Panc1 (cell line): Measurements from ENCODE around the gene KCNQ1. TPM values are rescaled to one million over a fixed set of nuclear protein-coding genes. Genes with fewer than 3 reads are reported as not detected.

ENCODE experiments used
- ATAC-seq: fragments of 200-7000 bp; cut with Tn5 transposase; 2 replicates; pipeline ENCODE4 v1.9.1; 2020; ENCODE audit warnings: mild to moderate bottlenecking, moderate library complexity
- BruUV-seq: library from RNA; stranded (reverse); fragments of 400-500 nt; replicated peaks from 2 replicates; lab custom pipeline; 2021; lab: Mats Ljungman, UMichigan
- CTCF ChIA-PET: fragments of 300-600 bp; sonication (Branson Sonifier 250); formaldehyde crosslinking; loops from one replicate; lab custom pipeline; 2022; ENCODE audit warnings: antibody characterized with exemption; lab: Charles Lee
- POLR2A ChIA-PET: fragments of 300-600 bp; sonication (Branson Sonifier 250); formaldehyde crosslinking; loops from one replicate; lab custom pipeline; 2022; ENCODE audit warnings: antibody characterized with exemption; lab: Charles Lee
- DNase-seq: peaks from one replicate; pipeline ENCODE4 v3.0.0-alpha.2; 2010; ENCODE audit warnings: low read depth, low spot score
- H3K27ac ChIP-seq: 2 replicates; pipeline ENCODE4 v1.5.1; 2011; ENCODE audit warnings: mild to moderate bottlenecking, low read length, inconsistent platforms
- H3K27me3 ChIP-seq: fragments of 200-500 bp; sonication (Bioruptor generic); 2 replicates; pipeline ENCODE4 v1.6.0; 2014; ENCODE audit warnings: low read length, inconsistent platforms; ENCODE audit not compliant: control insufficient read depth, insufficient read depth
- H3K36me3 ChIP-seq: fragments of 200-500 bp; sonication (Bioruptor generic); 2 replicates; pipeline ENCODE4 v1.5.1; 2014; ENCODE audit warnings: inconsistent platforms, mild to moderate bottlenecking, low read length, moderate library complexity; ENCODE audit not compliant: control insufficient read depth, insufficient read depth
- H3K4me1 ChIP-seq: 2 replicates; pipeline ENCODE4 v1.5.1; 2011; ENCODE audit warnings: inconsistent platforms, mild to moderate bottlenecking, low read length, moderate library complexity; ENCODE audit not compliant: control insufficient read depth, insufficient read depth
- H3K4me3 ChIP-seq, 2 experiments: 2 replicates each; pipeline ENCODE4 v1.5.1; 2011 to 2012; ENCODE audit warnings: low read depth in 2 of 2, low read length in 2 of 2, mild to moderate bottlenecking in 2 of 2, inconsistent platforms in 1 of 2, moderate library complexity in 1 of 2
- H3K9me3 ChIP-seq: fragments of 200-500 bp; sonication (Bioruptor generic); 2 replicates; pipeline ENCODE4 v1.5.1; 2014; ENCODE audit warnings: low read depth, mild to moderate bottlenecking, inconsistent platforms, low read length, moderate library complexity; ENCODE audit not compliant: control insufficient read depth, insufficient read depth
- POLR2AphosphoS5 ChIP-seq: IDR thresholded peaks from 2 replicates; pipeline ENCODE4 v1.6.1; 2012; ENCODE audit warnings: mild to moderate bottlenecking, low read depth, low read length, moderate library complexity
- SIN3A ChIP-seq: IDR thresholded peaks from 2 replicates; pipeline ENCODE4 v1.6.1; 2012; ENCODE audit warnings: low read depth, mild to moderate bottlenecking, low read length, moderate library complexity, borderline replicate concordance; ENCODE audit not compliant: insufficient read depth
- TCF7L2 ChIP-seq: IDR thresholded peaks from 2 replicates; pipeline ENCODE4 v1.6.1; 2011; ENCODE audit warnings: mild to moderate bottlenecking, low read depth, low read length, inconsistent platforms
- in situ Hi-C: cut with HindIII; loops from 2 replicates; pipeline ENCODE4 v1.10.0; 2016; ENCODE audit warnings: low sequenced_read_pairs, low pct_unique_long_range_greater_than_20kb
- intact Hi-C: fragments of 100-400 bp; cut with micrococcal nuclease; formaldehyde crosslinking; loops from one replicate; pipeline ENCODE4 v1.10.0; 2022; ENCODE audit not compliant: unreplicated experiment
- total RNA-seq: library from RNA; stranded (reverse); gene quantifications from one replicate; pipeline ENCODE4 v1.2.1, GENCODE V29; 2021; ENCODE audit not compliant: unreplicated experiment
- TF ChIP-seq, protein P1 (sequence below), 2 experiments: IDR thresholded peaks; 2 replicates each; pipeline ENCODE4 v1.6.1; 2011 to 2012; ENCODE audit warnings: low read depth in 2 of 2, control low read depth in 1 of 2, low read length in 1 of 2, mild to moderate bottlenecking in 1 of 2, moderate library complexity in 1 of 2; ENCODE audit not compliant: insufficient read depth in 1 of 2
- TF ChIP-seq, protein P2 (sequence below): fragments of 450-650 bp; IDR thresholded peaks from 2 replicates; pipeline ENCODE4 v1.5.1; 2017; ENCODE audit warnings: mild to moderate bottlenecking

The KCNQ1 gene
- total RNA-seq, 1 experiment from 2014 or later, result 1.0 TPM

GRCh38 chr11:2732940-2733628 lies 288.3 kb downstream of the KCNQ1 start:
- DNase-seq, result no peak
- TF ChIP-seq, protein P1, sequence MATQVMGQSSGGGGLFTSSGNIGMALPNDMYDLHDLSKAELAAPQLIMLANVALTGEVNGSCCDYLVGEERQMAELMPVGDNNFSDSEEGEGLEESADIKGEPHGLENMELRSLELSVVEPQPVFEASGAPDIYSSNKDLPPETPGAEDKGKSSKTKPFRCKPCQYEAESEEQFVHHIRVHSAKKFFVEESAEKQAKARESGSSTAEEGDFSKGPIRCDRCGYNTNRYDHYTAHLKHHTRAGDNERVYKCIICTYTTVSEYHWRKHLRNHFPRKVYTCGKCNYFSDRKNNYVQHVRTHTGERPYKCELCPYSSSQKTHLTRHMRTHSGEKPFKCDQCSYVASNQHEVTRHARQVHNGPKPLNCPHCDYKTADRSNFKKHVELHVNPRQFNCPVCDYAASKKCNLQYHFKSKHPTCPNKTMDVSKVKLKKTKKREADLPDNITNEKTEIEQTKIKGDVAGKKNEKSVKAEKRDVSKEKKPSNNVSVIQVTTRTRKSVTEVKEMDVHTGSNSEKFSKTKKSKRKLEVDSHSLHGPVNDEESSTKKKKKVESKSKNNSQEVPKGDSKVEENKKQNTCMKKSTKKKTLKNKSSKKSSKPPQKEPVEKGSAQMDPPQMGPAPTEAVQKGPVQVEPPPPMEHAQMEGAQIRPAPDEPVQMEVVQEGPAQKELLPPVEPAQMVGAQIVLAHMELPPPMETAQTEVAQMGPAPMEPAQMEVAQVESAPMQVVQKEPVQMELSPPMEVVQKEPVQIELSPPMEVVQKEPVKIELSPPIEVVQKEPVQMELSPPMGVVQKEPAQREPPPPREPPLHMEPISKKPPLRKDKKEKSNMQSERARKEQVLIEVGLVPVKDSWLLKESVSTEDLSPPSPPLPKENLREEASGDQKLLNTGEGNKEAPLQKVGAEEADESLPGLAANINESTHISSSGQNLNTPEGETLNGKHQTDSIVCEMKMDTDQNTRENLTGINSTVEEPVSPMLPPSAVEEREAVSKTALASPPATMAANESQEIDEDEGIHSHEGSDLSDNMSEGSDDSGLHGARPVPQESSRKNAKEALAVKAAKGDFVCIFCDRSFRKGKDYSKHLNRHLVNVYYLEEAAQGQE (IDR thresholded peaks at IDR 0.05; ENCODE audit: insufficient read depth in 1 of 2, low read depth in 2 of 2, low read length in 1 of 2), result no peak
- no peak for TF ChIP-seq SIN3A
- no peak for TF ChIP-seq TCF7L2
- TF ChIP-seq POLR2AphosphoS5, result no peak
- TF ChIP-seq, protein P2, sequence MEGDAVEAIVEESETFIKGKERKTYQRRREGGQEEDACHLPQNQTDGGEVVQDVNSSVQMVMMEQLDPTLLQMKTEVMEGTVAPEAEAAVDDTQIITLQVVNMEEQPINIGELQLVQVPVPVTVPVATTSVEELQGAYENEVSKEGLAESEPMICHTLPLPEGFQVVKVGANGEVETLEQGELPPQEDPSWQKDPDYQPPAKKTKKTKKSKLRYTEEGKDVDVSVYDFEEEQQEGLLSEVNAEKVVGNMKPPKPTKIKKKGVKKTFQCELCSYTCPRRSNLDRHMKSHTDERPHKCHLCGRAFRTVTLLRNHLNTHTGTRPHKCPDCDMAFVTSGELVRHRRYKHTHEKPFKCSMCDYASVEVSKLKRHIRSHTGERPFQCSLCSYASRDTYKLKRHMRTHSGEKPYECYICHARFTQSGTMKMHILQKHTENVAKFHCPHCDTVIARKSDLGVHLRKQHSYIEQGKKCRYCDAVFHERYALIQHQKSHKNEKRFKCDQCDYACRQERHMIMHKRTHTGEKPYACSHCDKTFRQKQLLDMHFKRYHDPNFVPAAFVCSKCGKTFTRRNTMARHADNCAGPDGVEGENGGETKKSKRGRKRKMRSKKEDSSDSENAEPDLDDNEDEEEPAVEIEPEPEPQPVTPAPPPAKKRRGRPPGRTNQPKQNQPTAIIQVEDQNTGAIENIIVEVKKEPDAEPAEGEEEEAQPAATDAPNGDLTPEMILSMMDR, result no peak
- no TSS peak for BruUV-seq
- Histone ChIP-seq H3K4me1 (peaks cover 4% of the 10 kb centered on the region; the same call in 1 of the 2 replicates), H3K27ac (no peak overlapping the region), H3K36me3 (no peaks in the 10 kb centered on the region), H3K9me3 (no peaks in the 10 kb centered on the region), H3K27me3 (no peaks in the 10 kb centered on the region), H3K4me3 (no peak overlapping the region)
- intact Hi-C loops (no loop called here), in situ Hi-C loops (no loop called here)
- ChIA-PET CTCF (no interaction called here), POLR2A (no interaction called here)
- 0 out of 2 replicates have a peak, but pooled peaks have one; percentile 9 for ATAC-seq

DNA sequence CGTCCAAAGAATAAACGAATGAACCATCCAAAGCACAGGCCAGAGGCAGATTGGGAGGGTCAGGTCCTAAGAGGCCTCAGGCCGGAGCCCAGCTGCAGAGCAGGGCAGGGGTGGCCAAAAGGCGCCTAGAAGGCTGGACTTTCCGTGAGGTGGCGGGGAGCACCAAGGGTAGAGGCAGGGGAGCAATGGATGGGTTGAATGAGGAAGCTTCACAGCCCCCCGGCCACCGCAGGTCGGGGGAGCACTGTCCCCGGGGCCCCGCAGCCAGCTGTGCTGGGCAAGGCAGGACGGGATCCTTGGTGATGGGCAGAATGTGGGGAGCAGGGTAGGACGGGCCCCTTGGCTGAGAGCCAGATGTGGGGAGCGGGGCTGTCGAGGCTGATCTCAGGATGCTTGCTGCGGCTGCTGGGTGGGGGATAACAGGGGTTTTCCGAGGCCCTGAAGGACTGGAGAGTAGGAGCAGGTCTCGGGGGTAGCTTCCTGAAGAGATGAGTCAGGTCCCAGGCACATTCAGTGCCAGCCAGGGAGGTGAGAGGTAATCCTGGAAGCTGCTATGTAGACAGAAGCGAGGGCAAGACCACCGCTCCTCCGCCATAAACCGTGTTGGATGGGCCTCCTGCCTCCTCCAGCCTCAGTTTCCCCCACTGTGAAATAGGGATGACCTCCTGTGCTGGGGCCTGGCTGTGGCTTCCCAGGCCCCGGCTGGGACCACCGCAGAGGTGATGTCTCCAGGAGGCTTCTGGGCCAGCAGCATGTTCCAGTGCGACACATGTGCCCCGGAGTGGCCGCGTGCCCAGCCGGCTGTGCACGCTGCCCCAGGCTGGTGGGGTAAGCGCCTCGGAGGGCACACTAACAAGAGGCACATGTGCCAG lies 289.6 kb downstream of the KCNQ1 start:
- POLR2A ChIA-PET, result no interaction called here
- Histone ChIP-seq H3K4me1 (peaks cover 4% of the 10 kb centered on the region; the same call in 1 of the 2 replicates), H3K36me3 (no peaks in the 10 kb centered on the region), H3K4me3 (no peak overlapping the region), H3K27ac (no peak overlapping the region), H3K9me3 (no peaks in the 10 kb centered on the region), H3K27me3 (no peaks in the 10 kb centered on the region)
- no peak for DNase-seq
- intact Hi-C loops, result no loop called here
- CTCF ChIA-PET, result no interaction called here
- in situ Hi-C loops, result no loop called here
- no TSS peak for BruUV-seq
- no peak for TF ChIP-seq TCF7L2
- no peak for TF ChIP-seq POLR2AphosphoS5
- no peak for TF ChIP-seq SIN3A
- ATAC-seq, result 0 out of 2 replicates have a peak, but pooled peaks have one; percentile 22
